K562 (cell line): ENCODE results near the gene BMI1. TPM values are rescaled to one million over a fixed set of nuclear protein-coding genes. Genes with fewer than 3 reads are reported as not detected.

ENCODE experiments used
- ATAC-seq: fragments of 200-7000 bp; cut with Tn5 transposase; 3 replicates; pipeline ENCODE4 v1.9.1; 2020; ENCODE audit warnings: moderate library complexity
- BruUV-seq: library from RNA; stranded (reverse); fragments of 400-500 nt; replicated peaks from 2 replicates; lab custom pipeline; 2021; lab: Mats Ljungman, UMichigan
- CTCF ChIA-PET: fragments of 300-600 bp; formaldehyde crosslinking; extraction: SDS; loops from one replicate; lab custom pipeline; 2021; ENCODE audit warnings: low intra/inter-chr PET ratio; lab: Yijun Ruan, JAX
- POLR2A ChIA-PET: fragments of 300-600, 350-650 bp; sonication (Branson Sonifier 250); formaldehyde crosslinking; extraction: SDS; loops from one replicate; lab custom pipeline; 2021; ENCODE audit warnings: antibody characterized with exemption, inconsistent platforms; lab: Yijun Ruan, JAX
- DNase-seq, 4 experiments: peaks; one replicate each; pipeline versions ENCODE4 v3.0.0 to v3.0.0-alpha.2; 2011 to 2018; ENCODE audit warnings: low spot score in 3 of 4, mixed read lengths in 3 of 4; ENCODE audit errors: extremely low read depth in 1 of 4
- FAIRE-seq: peaks from 2 replicates; lab custom pipeline; 2011; peaks lifted over from hg19 to GRCh38; lab: Jason Lieb, UNC
- H2AFZ ChIP-seq: 2 replicates; pipeline ENCODE4 v1.6.0; 2011; ENCODE audit warnings: low read depth, low read length, control low read depth, inconsistent platforms
- H3K27ac ChIP-seq: fragments of 200-600 bp; 3 replicates; pipeline ENCODE4 v1.8.0; 2011; ENCODE audit warnings: low read depth, mild to moderate bottlenecking, control low read depth, inconsistent platforms, low read length, moderate library complexity, mixed read lengths; ENCODE audit errors: extremely low read depth
- H3K27me3 ChIP-seq, 2 experiments: fragments of 300-600 bp in 1 of 2; 2 replicates in 1 of 2; 3 replicates in 1 of 2; pipeline versions ENCODE4 v1.6.0 to v1.8.0; 2011; ENCODE audit warnings: inconsistent platforms in 2 of 2, low read length in 2 of 2, mild to moderate bottlenecking in 1 of 2, mixed read lengths in 1 of 2, moderate library complexity in 1 of 2; ENCODE audit not compliant: control insufficient read depth in 2 of 2, insufficient read depth in 2 of 2
- H3K36me3 ChIP-seq: fragments of 300-600 bp; 3 replicates; pipeline ENCODE4 v1.8.0; 2011; ENCODE audit warnings: mild to moderate bottlenecking, low read length, inconsistent platforms; ENCODE audit not compliant: control insufficient read depth, insufficient read depth
- H3K4me1 ChIP-seq, 2 experiments: fragments of 200-600 bp in 1 of 2; replicated peaks in 1 of 2; 2 replicates in 1 of 2; 3 replicates in 1 of 2; pipeline versions ENCODE4 v1.5.1 to v1.8.0; 2011; ENCODE audit warnings: inconsistent platforms in 2 of 2, low read length in 2 of 2, mild to moderate bottlenecking in 1 of 2, mixed read lengths in 1 of 2, moderate library complexity in 1 of 2; ENCODE audit not compliant: control insufficient read depth in 2 of 2, insufficient read depth in 2 of 2
- H3K4me2 ChIP-seq: 2 replicates; pipeline ENCODE4 v1.6.1; 2011; ENCODE audit warnings: low read length, control low read depth, inconsistent platforms, mixed read lengths; ENCODE audit not compliant: insufficient read depth
- H3K4me3 ChIP-seq: fragments of 200-600 bp; sonication (generic), shearing (Covaris generic); 2 replicates; pipeline ENCODE4 v1.5.1; 2016; ENCODE audit warnings: control low read depth, inconsistent platforms
- H3K79me2 ChIP-seq: fragments of 200-600 bp; 3 replicates; pipeline ENCODE4 v1.8.0; 2011; ENCODE audit warnings: low read length, inconsistent platforms; ENCODE audit not compliant: control insufficient read depth, insufficient read depth
- H3K9ac ChIP-seq, 2 experiments: 2 replicates each; pipeline versions ENCODE4 v1.6.0 to v1.6.1; 2011; ENCODE audit warnings: low read depth in 2 of 2, low read length in 2 of 2, control low read depth in 1 of 2, inconsistent platforms in 1 of 2, mild to moderate bottlenecking in 1 of 2, mixed read lengths in 1 of 2; ENCODE audit not compliant: insufficient read depth in 1 of 2
- H3K9me1 ChIP-seq: one replicate; pipeline ENCODE4 v1.6.0; 2011; ENCODE audit warnings: inconsistent platforms, mild to moderate bottlenecking, low read length, moderate library complexity; ENCODE audit not compliant: control insufficient read depth, insufficient read depth
- H3K9me3 ChIP-seq: replicated peaks from 2 replicates; pipeline ENCODE4 v1.5.1; 2011; ENCODE audit warnings: low read depth, low read length, inconsistent platforms; ENCODE audit not compliant: control insufficient read depth, insufficient read depth
- H4K20me1 ChIP-seq: replicated peaks from 2 replicates; pipeline ENCODE4 v1.6.1; 2011; ENCODE audit warnings: low read length, inconsistent platforms, mixed read lengths; ENCODE audit not compliant: control insufficient read depth, insufficient read depth
- ARID2 ChIP-seq: fragments of 450-650 bp; IDR thresholded peaks from 2 replicates; pipeline ENCODE4 v1.6.1; 2017; ENCODE audit warnings: antibody characterized with exemption, mild to moderate bottlenecking
- EP300 ChIP-seq: IDR thresholded peaks from 2 replicates; pipeline ENCODE4 v1.6.1; 2012; ENCODE audit warnings: low read length, improper control_type of control experiment
- EP400 ChIP-seq: fragments of 450-650 bp; IDR thresholded peaks from 2 replicates; pipeline ENCODE4 v1.6.1; 2017; ENCODE audit warnings: antibody characterized with exemption, mild to moderate bottlenecking, moderate library complexity
- HMGN3 ChIP-seq: IDR thresholded peaks from 2 replicates; pipeline ENCODE4 v1.6.1; 2011; ENCODE audit warnings: borderline replicate concordance, low read depth, mild to moderate bottlenecking, mixed read lengths, low read length; ENCODE audit not compliant: insufficient read length; ENCODE audit errors: extremely low read depth
- HNRNPK ChIP-seq: fragments of 200-400 bp; formaldehyde crosslinking; IDR thresholded peaks from one replicate; pipeline ENCODE4 v1.6.1; 2018; ENCODE audit warnings: mild to moderate bottlenecking, low read depth, low read length; ENCODE audit not compliant: poor library complexity, severe bottlenecking
- HSF4 ChIP-seq: fragments of 250-450 bp; sonication (Bioruptor Pico); IDR thresholded peaks from 2 replicates; pipeline ENCODE4 v2.1.2; 2022; ENCODE audit warnings: mild to moderate bottlenecking, moderate library complexity, borderline replicate concordance
- NFIC ChIP-seq: fragments of 450-650 bp; IDR thresholded peaks from 2 replicates; pipeline ENCODE4 v1.6.1; 2017; ENCODE audit warnings: mild to moderate bottlenecking, inconsistent platforms
- PHB2 ChIP-seq: fragments of 450-650 bp; IDR thresholded peaks from 2 replicates; pipeline ENCODE4 v1.6.1; 2017; ENCODE audit warnings: low read depth
- PHF21A ChIP-seq: fragments of 450-650 bp; IDR thresholded peaks from 2 replicates; pipeline ENCODE4 v1.6.1; 2017; ENCODE audit warnings: low read depth, borderline replicate concordance
- PTTG1 ChIP-seq: fragments of 450-650 bp; IDR thresholded peaks from 2 replicates; pipeline ENCODE4 v1.6.1; 2016; ENCODE audit warnings: low read depth, mild to moderate bottlenecking, missing genetic modification characterization, missing compliant biosample characterization
- RCOR1 ChIP-seq, 2 experiments: IDR thresholded peaks; 2 replicates each; pipeline ENCODE4 v1.6.1; 2012; ENCODE audit warnings: low read depth in 2 of 2, low read length in 2 of 2, borderline replicate concordance in 1 of 2, improper control_type of control experiment in 1 of 2
- RNF219 ChIP-seq: fragments of 250-450 bp; sonication (Bioruptor Pico); IDR thresholded peaks from 2 replicates; pipeline ENCODE4 v1.5.0; 2022; ENCODE audit warnings: mild to moderate bottlenecking
- SIN3B ChIP-seq: fragments of 450-650 bp; IDR thresholded peaks from 2 replicates; pipeline ENCODE4 v1.6.1; 2017; ENCODE audit warnings: low read depth, mild to moderate bottlenecking, moderate library complexity
- ZNF232 ChIP-seq: sonication (generic); formaldehyde crosslinking; IDR thresholded peaks from 2 replicates; pipeline ENCODE4 v1.8.0; 2022; ENCODE audit warnings: mild to moderate bottlenecking, missing genetic modification reagents
- ZNF444 ChIP-seq: fragments of 250-450 bp; sonication (Bioruptor Pico); IDR thresholded peaks from 2 replicates; pipeline ENCODE4 v1.4.0; 2020; ENCODE audit warnings: mild to moderate bottlenecking, moderate library complexity
- ZSCAN29 ChIP-seq: fragments of 450-650 bp; IDR thresholded peaks from 2 replicates; pipeline ENCODE4 v1.6.1; 2017
- WGBS: fragments of 100-300 bp; shearing (Covaris generic); methylation state at CpG from one replicate; pipeline ENCODE4 v1.1.6; 2016; ENCODE audit warnings: low coverage, mixed read lengths; ENCODE audit not compliant: insufficient coverage; ENCODE audit errors: missing lambda C conversion rate; 5-methylcytosine and 5-hydroxymethylcytosine counted together
- in situ Hi-C: fragments of 300-500 bp; cut with MboI; formaldehyde crosslinking; loops from 4 replicates; pipeline ENCODE4 v1.15.0; 2018; ENCODE audit warnings: inconsistent platforms, mixed read lengths
- intact Hi-C: fragments of 100-400 bp; cut with micrococcal nuclease; formaldehyde crosslinking; loops from 2 replicates; pipeline ENCODE4 v1.14.2; 2022
- polyA plus RNA-seq, 8 experiments: library from polyadenylated mRNA; depleted of rRNA in 4 of 8; stranded (reverse) in 5 of 8; unstranded in 3 of 8; fragments of >200 nt; fragmentation: Nextera tagmentation in 2 of 8; fragmentation: Illumina TruSeq in 1 of 8; extraction: Ambion mirVana in 2 of 8; extraction: Trizol in 1 of 8; gene quantifications; 2 replicates each; pipeline versions ENCODE4 v1.2.1 to v1.2.3, GENCODE V29; 2011 to 2014; ENCODE audit warnings: inconsistent platforms in 1 of 8, missing spikeins in 1 of 8
- total RNA-seq, 7 experiments: library from RNA; depleted of rRNA in 6 of 7; stranded (reverse); fragments of >200 nt in 6 of 7; fragmentation: Illumina TruSeq in 2 of 7; extraction: Trizol in 2 of 7; gene quantifications; 2 replicates each; pipeline versions ENCODE4 v1.2.1 to v1.2.3, GENCODE V29; 2011 to 2021; ENCODE audit warnings: low replicate concordance in 1 of 7
- TF ChIP-seq, protein P1 (sequence below): sonication (generic); formaldehyde crosslinking; IDR thresholded peaks from 2 replicates; pipeline ENCODE4 v1.8.0; 2023; ENCODE audit warnings: mild to moderate bottlenecking, missing genetic modification reagents
- TF ChIP-seq, protein P2 (sequence below): fragments of 200-400 bp; formaldehyde crosslinking; IDR thresholded peaks from 2 replicates; pipeline ENCODE4 v1.6.1; 2017; ENCODE audit warnings: mild to moderate bottlenecking, low read depth, low read length, moderate library complexity

BMI1 gene
- total and polyA plus RNA-seq, 9 of the 15 experiments (the other 6 are each of a cell fraction or from before 2014, with no cell fraction given), result 21.4 to 103 (median 70.8) TPM

GRCh38 chr10:22319547-22319979 lies 1.3 kb upstream of the BMI1 start:
- FAIRE-seq, result no peak
- Histone ChIP-seq H3K27me3 (peaks cover 6 to 7% of the 10 kb centered on the region in 2 experiments; a peak in 3 of 5 replicates), H3K9me3 (no peaks in the 10 kb centered on the region), H3K4me2 (peak overlapping the region; percentile 81), H3K4me3 (peak overlapping the region; percentile 77), H3K79me2 (peaks cover 81% of the 10 kb centered on the region), H4K20me1 (0 out of 2 replicates have a peak, but pooled peaks cover under 1% of the 10 kb centered on the region), H3K36me3 (no peaks in the 10 kb centered on the region), H3K4me1 (peaks cover 11 to 19% of the 10 kb centered on the region in 2 experiments; a peak in 3 of 5 replicates), H3K9ac (peak overlapping the region; percentile 15 to 84; a peak in 3 of 4 replicates), H2AFZ (peak overlapping the region; percentile 34; the same call in 1 of the 2 replicates), H3K27ac (peak overlapping the region; percentile 95), H3K9me1 (no peaks in the 10 kb centered on the region)
- DNase-seq, result peak in 1 of 4 experiments; percentile 1
- in situ Hi-C loops (no loop called here), intact Hi-C loops (loop anchor here (2.0 to 10.0 kb wide), 3 partner anchors 327 to 792 kb away; partner anchors contain the start of gene SKIDA1)
- no TSS peak for BruUV-seq
- ChIA-PET CTCF (no interaction called here), POLR2A (interaction anchor here (0.6 to 1.2 kb wide), 7 partner anchors 20 to 679 kb away, joined by 3 read pairs; partner anchors contain the start of gene DNAJC1)
- under 1% methylated on average over 10 of the region's 10 CpGs for WGBS
- no peak for ATAC-seq
- TF ChIP-seq ARID2 (no peak), RCOR1 (IDR thresholded peaks at IDR 0.05; ENCODE audit: borderline replicate concordance in 1 of 2, low read depth in 2 of 2, low read length in 2 of 2) (no peak), EP400 (peak; percentile 25; the same call in 1 of the 2 replicates), RNF219 (no peak), HNRNPK (no peak), EP300 (no peak), HMGN3 (no peak), PHF21A (no peak), ZNF444 (no peak), HSF4 (CRISPR knock-in tag) (no peak), ZNF232 (no peak), PHB2 (no peak), PTTG1 (tag) (no peak), NFIC (no peak), ZSCAN29 (peak; percentile 95), SIN3B (no peak)
- TF ChIP-seq, protein P1, sequence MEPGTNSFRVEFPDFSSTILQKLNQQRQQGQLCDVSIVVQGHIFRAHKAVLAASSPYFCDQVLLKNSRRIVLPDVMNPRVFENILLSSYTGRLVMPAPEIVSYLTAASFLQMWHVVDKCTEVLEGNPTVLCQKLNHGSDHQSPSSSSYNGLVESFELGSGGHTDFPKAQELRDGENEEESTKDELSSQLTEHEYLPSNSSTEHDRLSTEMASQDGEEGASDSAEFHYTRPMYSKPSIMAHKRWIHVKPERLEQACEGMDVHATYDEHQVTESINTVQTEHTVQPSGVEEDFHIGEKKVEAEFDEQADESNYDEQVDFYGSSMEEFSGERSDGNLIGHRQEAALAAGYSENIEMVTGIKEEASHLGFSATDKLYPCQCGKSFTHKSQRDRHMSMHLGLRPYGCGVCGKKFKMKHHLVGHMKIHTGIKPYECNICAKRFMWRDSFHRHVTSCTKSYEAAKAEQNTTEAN (CRISPR knock-in tag), result no peak
- TF ChIP-seq, protein P2, sequence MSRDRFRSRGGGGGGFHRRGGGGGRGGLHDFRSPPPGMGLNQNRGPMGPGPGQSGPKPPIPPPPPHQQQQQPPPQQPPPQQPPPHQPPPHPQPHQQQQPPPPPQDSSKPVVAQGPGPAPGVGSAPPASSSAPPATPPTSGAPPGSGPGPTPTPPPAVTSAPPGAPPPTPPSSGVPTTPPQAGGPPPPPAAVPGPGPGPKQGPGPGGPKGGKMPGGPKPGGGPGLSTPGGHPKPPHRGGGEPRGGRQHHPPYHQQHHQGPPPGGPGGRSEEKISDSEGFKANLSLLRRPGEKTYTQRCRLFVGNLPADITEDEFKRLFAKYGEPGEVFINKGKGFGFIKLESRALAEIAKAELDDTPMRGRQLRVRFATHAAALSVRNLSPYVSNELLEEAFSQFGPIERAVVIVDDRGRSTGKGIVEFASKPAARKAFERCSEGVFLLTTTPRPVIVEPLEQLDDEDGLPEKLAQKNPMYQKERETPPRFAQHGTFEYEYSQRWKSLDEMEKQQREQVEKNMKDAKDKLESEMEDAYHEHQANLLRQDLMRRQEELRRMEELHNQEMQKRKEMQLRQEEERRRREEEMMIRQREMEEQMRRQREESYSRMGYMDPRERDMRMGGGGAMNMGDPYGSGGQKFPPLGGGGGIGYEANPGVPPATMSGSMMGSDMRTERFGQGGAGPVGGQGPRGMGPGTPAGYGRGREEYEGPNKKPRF, result no peak
